ENCODE data around the gene BICRA. TPM values are rescaled to one million over a fixed set of nuclear protein-coding genes. Genes with fewer than 3 reads are reported as not detected.
"Not testable (repeated sequence)": the region's sequence is repeated elsewhere in the genome, so short reads cannot be mapped to it uniquely, and the experiment has no call there.

BICRA gene
- total RNA-seq, 1 experiment from 2014 or later, result 34.3 TPM

- TF ChIP-seq, protein P1, sequence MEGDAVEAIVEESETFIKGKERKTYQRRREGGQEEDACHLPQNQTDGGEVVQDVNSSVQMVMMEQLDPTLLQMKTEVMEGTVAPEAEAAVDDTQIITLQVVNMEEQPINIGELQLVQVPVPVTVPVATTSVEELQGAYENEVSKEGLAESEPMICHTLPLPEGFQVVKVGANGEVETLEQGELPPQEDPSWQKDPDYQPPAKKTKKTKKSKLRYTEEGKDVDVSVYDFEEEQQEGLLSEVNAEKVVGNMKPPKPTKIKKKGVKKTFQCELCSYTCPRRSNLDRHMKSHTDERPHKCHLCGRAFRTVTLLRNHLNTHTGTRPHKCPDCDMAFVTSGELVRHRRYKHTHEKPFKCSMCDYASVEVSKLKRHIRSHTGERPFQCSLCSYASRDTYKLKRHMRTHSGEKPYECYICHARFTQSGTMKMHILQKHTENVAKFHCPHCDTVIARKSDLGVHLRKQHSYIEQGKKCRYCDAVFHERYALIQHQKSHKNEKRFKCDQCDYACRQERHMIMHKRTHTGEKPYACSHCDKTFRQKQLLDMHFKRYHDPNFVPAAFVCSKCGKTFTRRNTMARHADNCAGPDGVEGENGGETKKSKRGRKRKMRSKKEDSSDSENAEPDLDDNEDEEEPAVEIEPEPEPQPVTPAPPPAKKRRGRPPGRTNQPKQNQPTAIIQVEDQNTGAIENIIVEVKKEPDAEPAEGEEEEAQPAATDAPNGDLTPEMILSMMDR (IDR thresholded peaks at IDR 0.05; ENCODE audit: insufficient read depth in 1 of 2, low read depth in 1 of 2, low read length in 1 of 2, severe bottlenecking in 1 of 2, unreplicated experiment in 1 of 2), result no peak
- Histone ChIP-seq H3K4me3 (ENCODE audit: low read depth, low read length) (no peak overlapping the region), H3K27me3 (replicated peaks; ENCODE audit: control insufficient read depth, insufficient read depth, low read length) (no peaks in the 10 kb centered on the region), H3K36me3 (ENCODE audit: control insufficient read depth, insufficient read depth, low read length) (no peaks in the 10 kb centered on the region), H3K4me1 (0 out of 2 replicates have a peak, but pooled peaks cover 4% of the 10 kb centered on the region), H3K9me3 (no peaks in the 10 kb centered on the region)
- no TSS peak for BruUV-seq (replicated peaks)
- CTCF ChIA-PET, result interaction anchor here (1.5 to 2.7 kb wide), 4 partner anchors 18 to 275 kb away, joined by 3 to 43 read pairs (median 10); partner anchors contain the start of gene NOP53
- peaks cover 7% of the 10 kb centered on the region for H3K36me3 Mint-ChIP-seq (ENCODE audit: insufficient read depth, unreplicated experiment)
- no peak for DNase-seq
- H3K27ac Mint-ChIP-seq (ENCODE audit: unreplicated experiment), result no peak overlapping the region
- no peaks in the 10 kb centered on the region for H3K27me3 Mint-ChIP-seq (ENCODE audit: insufficient read depth, unreplicated experiment)
- POLR2A ChIA-PET, result no interaction called here
- H3K4me3 Mint-ChIP-seq (ENCODE audit: unreplicated experiment), result peak overlapping the region; percentile 8
- peaks cover 19% of the 10 kb centered on the region for H3K4me1 Mint-ChIP-seq (ENCODE audit: low read depth, unreplicated experiment)
- no peaks in the 10 kb centered on the region for H3K9me3 Mint-ChIP-seq (ENCODE audit: unreplicated experiment)
- intact Hi-C loops (cut with micrococcal nuclease; ENCODE audit: unreplicated experiment), result loop anchor here (2.0 kb wide), 1 partner anchor 77 kb away; no protein-coding TSS in a partner anchor
These were observed 102.8 kb downstream of the BICRA start for GRCh38 chr19:47711652-47712242.

GRCh38 chr19:47713046-47714021, 104.4 kb downstream of the BICRA start, which contains the start of gene EHD2:
TSS of gene EHD2 (plus strand) at chr19:47713422. CDS start at chr19:47716613, 3,191 bp downstream.
- Mint-ChIP-seq H3K27ac (ENCODE audit: unreplicated experiment) (peak within 1 kb of the TSS; percentile 12), H3K36me3 (ENCODE audit: insufficient read depth, unreplicated experiment) (peaks cover 7% of the 10 kb centered on the region), H3K4me3 (ENCODE audit: unreplicated experiment) (peak within 1 kb of the TSS; percentile 77), H3K27me3 (ENCODE audit: insufficient read depth, unreplicated experiment) (no peaks in the 10 kb centered on the region), H3K4me1 (ENCODE audit: low read depth, unreplicated experiment) (peaks cover 10% of the 10 kb centered on the region), H3K9me3 (ENCODE audit: unreplicated experiment) (no peaks in the 10 kb centered on the region)
- intact Hi-C loops (cut with micrococcal nuclease; ENCODE audit: unreplicated experiment), result loop anchor here (1.0 to 2.0 kb wide), 2 partner anchors 30 to 75 kb away; no protein-coding TSS in a partner anchor
- TF ChIP-seq, protein P1 (IDR thresholded peaks at IDR 0.05; ENCODE audit: insufficient read depth in 1 of 2, low read depth in 1 of 2, low read length in 1 of 2, severe bottlenecking in 1 of 2, unreplicated experiment in 1 of 2), result peak; percentile 90 to 98
- POLR2A ChIA-PET, result no interaction called here
- CTCF ChIA-PET, result interaction anchor here (0.6 to 2.7 kb wide), 22 partner anchors 8 to 285 kb away, joined by 3 to 43 read pairs (median 4); partner anchors contain the start of genes KPTN and NOP53
- Histone ChIP-seq H3K27me3 (replicated peaks; ENCODE audit: control insufficient read depth, insufficient read depth, low read length) (no peaks in the 10 kb centered on the region), H3K4me3 (ENCODE audit: low read depth, low read length) (peak within 1 kb of the TSS; percentile 33), H3K4me1 (0 out of 2 replicates have a peak, but pooled peaks cover 4% of the 10 kb centered on the region), H3K9me3 (no peaks in the 10 kb centered on the region), H3K36me3 (ENCODE audit: control insufficient read depth, insufficient read depth, low read length) (no peaks in the 10 kb centered on the region)
- DNase-seq, result peak in 1 of 2 experiments; percentile 74
- no TSS peak for BruUV-seq (replicated peaks)

- no peak for DNase-seq
- ChIA-PET POLR2A (no interaction called here), CTCF (interaction anchor here (0.6 to 2.0 kb wide), 4 partner anchors 9 to 278 kb away, joined by 3 to 14 read pairs (median 6); no protein-coding TSS in a partner anchor)
- intact Hi-C loops (cut with micrococcal nuclease; ENCODE audit: unreplicated experiment), result no loop called here
- Mint-ChIP-seq H3K27me3 (ENCODE audit: insufficient read depth, unreplicated experiment) (no peaks in the 10 kb centered on the region), H3K9me3 (ENCODE audit: unreplicated experiment) (no peaks in the 10 kb centered on the region), H3K4me1 (ENCODE audit: low read depth, unreplicated experiment) (peaks cover 16% of the 10 kb centered on the region), H3K4me3 (ENCODE audit: unreplicated experiment) (peak overlapping the region; percentile 77), H3K27ac (ENCODE audit: unreplicated experiment) (no peak overlapping the region), H3K36me3 (ENCODE audit: insufficient read depth, unreplicated experiment) (peaks cover 13% of the 10 kb centered on the region)
- no peaks in the 10 kb centered on the region for H3K36me3 ChIP-seq (ENCODE audit: control insufficient read depth, insufficient read depth, low read length)
- TSS peak; percentile 68 for BruUV-seq (replicated peaks)
- no peaks in the 10 kb centered on the region for H3K9me3 ChIP-seq
- TF ChIP-seq, protein P1 (IDR thresholded peaks at IDR 0.05; ENCODE audit: insufficient read depth in 1 of 2, low read depth in 1 of 2, low read length in 1 of 2, severe bottlenecking in 1 of 2, unreplicated experiment in 1 of 2), result no peak
- H3K4me1 ChIP-seq, result 0 out of 2 replicates have a peak, but pooled peaks cover 7% of the 10 kb centered on the region
- H3K4me3 ChIP-seq (ENCODE audit: low read depth, low read length), result no peak overlapping the region
- no peaks in the 10 kb centered on the region for H3K27me3 ChIP-seq (replicated peaks; ENCODE audit: control insufficient read depth, insufficient read depth, low read length)
These were observed 105.4 kb downstream of the BICRA start for GRCh38 chr19:47714339-47714738.

- H3K36me3 Mint-ChIP-seq (ENCODE audit: insufficient read depth, unreplicated experiment), result peaks cover 13% of the 10 kb centered on the region
- intact Hi-C loops (cut with micrococcal nuclease; ENCODE audit: unreplicated experiment); H3K4me3 Mint-ChIP-seq (ENCODE audit: unreplicated experiment); H3K9me3 Mint-ChIP-seq (ENCODE audit: unreplicated experiment); H3K9me3 ChIP-seq; H3K36me3 ChIP-seq (ENCODE audit: control insufficient read depth, insufficient read depth, low read length); H3K27me3 ChIP-seq (replicated peaks; ENCODE audit: control insufficient read depth, insufficient read depth, low read length); BruUV-seq (replicated peaks); H3K27ac Mint-ChIP-seq (ENCODE audit: unreplicated experiment); POLR2A ChIA-PET; H3K27me3 Mint-ChIP-seq (ENCODE audit: insufficient read depth, unreplicated experiment); H3K4me3 ChIP-seq (ENCODE audit: low read depth, low read length); H3K4me1 ChIP-seq; DNase-seq: not testable (repeated sequence)
- peaks cover 16% of the 10 kb centered on the region for H3K4me1 Mint-ChIP-seq (ENCODE audit: low read depth, unreplicated experiment)
- CTCF ChIA-PET, result interaction anchor here (1.3 kb wide), 1 partner anchor 278 kb away, joined by 4 read pairs; no protein-coding TSS in a partner anchor
These were observed 105.9 kb downstream of the BICRA start for GRCh38 chr19:47714855-47715254.

Data from Caco-2 (cell line).